Fibroblast of villous mesenchyme (primary cell): Measurements from ENCODE around the gene GTF3C6. TPM values are rescaled to one million over a fixed set of nuclear protein-coding genes. Genes with fewer than 3 reads are reported as not detected.
"Not testable (repeated sequence)": the region's sequence is repeated elsewhere in the genome, so short reads cannot be mapped to it uniquely, and the experiment has no call there.

ENCODE experiments used
- DNase-seq: peaks from one replicate; pipeline ENCODE4 v3.0.0-alpha.2; 2010; ENCODE audit warnings: low read depth
- H3K4me3 ChIP-seq: 2 replicates; pipeline ENCODE4 v1.5.1; 2011; ENCODE audit warnings: low read depth, mild to moderate bottlenecking, low read length
- total RNA-seq: library from RNA; depleted of rRNA; stranded (reverse); fragments of >200 nt; gene quantifications from 2 replicates; pipeline ENCODE4 v1.2.3, GENCODE V29; 2012
- TF ChIP-seq, protein P1 (sequence below): IDR thresholded peaks from 2 replicates; pipeline ENCODE4 v1.5.1; 2012; ENCODE audit warnings: low read depth, mild to moderate bottlenecking, low read length; ENCODE audit not compliant: insufficient read depth

Gene GTF3C6
- total RNA-seq, 1 donor: 65.2 TPM

DNA sequence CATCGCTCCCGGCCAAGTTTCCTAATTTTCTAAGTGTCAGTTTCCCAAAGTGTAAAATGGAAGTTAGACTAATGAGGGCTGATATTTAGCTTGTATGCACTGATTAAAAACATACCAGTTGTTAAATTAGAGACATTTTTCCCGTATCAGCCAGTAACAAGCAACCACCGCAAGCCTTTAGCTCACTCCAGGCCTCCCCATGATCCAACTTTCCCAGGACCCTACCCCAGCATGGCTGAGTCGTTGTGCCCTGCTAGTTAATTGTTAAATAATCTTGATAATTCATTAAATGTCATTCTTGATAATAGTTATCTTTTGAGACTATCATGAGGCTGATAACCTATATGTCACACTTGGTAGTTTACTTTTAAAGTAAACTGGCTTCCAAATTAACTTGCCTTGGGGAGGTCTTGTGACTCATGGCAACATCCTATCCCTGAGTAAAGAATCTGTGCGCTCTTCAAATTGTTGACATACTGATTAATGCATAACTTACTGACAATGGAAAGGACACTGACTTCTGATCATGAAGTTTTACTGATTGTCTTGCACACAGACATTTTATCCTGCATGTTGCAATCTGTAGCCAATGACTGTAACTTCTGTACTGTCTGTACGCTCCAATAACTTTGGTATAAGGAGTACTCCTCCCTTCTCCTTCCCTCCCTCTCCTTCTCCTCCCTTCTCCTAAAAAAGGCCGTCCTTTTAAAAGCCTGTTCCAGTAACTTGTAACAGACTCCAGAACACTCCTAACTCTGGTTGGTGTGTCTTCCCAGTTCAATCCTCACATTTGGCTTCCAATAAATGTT is 6.3 kb upstream of the GTF3C6 start:
- TF ChIP-seq, protein P1, sequence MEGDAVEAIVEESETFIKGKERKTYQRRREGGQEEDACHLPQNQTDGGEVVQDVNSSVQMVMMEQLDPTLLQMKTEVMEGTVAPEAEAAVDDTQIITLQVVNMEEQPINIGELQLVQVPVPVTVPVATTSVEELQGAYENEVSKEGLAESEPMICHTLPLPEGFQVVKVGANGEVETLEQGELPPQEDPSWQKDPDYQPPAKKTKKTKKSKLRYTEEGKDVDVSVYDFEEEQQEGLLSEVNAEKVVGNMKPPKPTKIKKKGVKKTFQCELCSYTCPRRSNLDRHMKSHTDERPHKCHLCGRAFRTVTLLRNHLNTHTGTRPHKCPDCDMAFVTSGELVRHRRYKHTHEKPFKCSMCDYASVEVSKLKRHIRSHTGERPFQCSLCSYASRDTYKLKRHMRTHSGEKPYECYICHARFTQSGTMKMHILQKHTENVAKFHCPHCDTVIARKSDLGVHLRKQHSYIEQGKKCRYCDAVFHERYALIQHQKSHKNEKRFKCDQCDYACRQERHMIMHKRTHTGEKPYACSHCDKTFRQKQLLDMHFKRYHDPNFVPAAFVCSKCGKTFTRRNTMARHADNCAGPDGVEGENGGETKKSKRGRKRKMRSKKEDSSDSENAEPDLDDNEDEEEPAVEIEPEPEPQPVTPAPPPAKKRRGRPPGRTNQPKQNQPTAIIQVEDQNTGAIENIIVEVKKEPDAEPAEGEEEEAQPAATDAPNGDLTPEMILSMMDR: no peak
- DNase-seq: peak; percentile 70
- H3K4me3 ChIP-seq: no peak overlapping the region

DNA sequence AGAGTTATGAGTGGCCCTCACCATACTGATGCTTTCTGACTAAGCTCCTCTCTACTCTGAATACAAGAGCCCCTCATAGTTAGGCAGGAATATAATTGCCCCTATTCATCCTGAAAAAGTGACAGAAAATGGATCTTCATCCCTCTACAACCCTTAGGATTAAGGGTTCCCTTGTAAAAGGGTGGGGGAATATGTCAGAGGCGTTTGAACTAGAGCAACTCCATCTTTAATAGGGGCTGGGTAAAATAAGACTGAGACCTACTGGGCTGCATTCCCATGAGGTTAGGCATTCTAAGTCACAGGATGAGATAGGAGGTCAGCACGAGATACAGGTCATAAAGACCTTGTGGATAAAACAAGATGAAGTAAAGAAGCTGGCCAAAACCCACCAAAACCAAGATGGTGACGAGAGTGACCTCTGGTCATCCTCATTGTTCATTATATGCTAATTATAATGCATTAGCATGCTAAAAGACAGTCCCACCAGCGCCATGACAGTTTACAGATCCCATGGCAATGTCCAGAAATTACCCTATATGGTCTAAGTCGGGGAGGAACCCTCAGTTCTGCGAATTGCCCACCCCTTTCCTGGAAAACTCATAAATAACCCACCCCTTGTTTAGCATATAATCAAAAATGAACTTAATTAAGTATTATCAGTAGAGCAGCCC is 4.7 kb upstream of the GTF3C6 start:
- DNase-seq: no peak
- TF ChIP-seq, protein P1: no peak
- no peak overlapping the region for H3K4me3 ChIP-seq

- no peak overlapping the region for H3K4me3 ChIP-seq
- no peak for DNase-seq
- TF ChIP-seq, protein P1: no peak
These were observed 1.5 kb downstream of the GTF3C6 start for GRCh38 chr6:110960014-110960390.

- H3K4me3 ChIP-seq, DNase-seq: not testable (repeated sequence)
These were observed 4.1 kb downstream of the GTF3C6 start for GRCh38 chr6:110962636-110963035.

GRCh38 chr6:110965629-110966229 is 7.2 kb downstream of the GTF3C6 start:
- TF ChIP-seq, protein P1: no peak

GRCh38 chr6:110968661-110969060 is 10.2 kb downstream of the GTF3C6 start:
- DNase-seq, H3K4me3 ChIP-seq: not testable (repeated sequence)

More at GRCh38 chr6:110965629-110966229, 7.2 kb downstream of the GTF3C6 start:
- DNase-seq: no peak
- H3K4me3 ChIP-seq: no peak overlapping the region

DNA sequence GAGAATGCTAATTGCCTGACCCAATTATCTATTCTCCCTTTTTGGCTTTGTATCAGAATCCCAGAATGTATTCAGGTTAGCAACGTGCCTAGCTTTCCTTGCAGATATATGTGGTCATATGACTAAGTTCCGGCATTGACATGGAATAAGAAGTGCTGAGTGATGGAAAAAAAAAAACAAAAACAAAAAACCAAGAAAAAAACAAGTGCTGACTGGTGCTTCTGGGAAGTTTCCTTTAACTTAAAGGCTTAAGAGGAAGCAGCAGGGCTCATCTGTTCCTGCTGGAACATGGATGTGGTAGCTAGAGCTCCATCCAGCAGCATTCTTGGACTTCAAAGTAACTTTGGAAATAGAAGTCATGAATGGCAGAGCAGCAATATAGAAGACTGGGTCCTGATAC is 13.0 kb downstream of the GTF3C6 start:
- TF ChIP-seq, protein P1: no peak
- H3K4me3 ChIP-seq: no peak overlapping the region
- DNase-seq: peak; percentile 22

- DNase-seq: no peak
- no peak overlapping the region for H3K4me3 ChIP-seq
- TF ChIP-seq, protein P1: no peak
These were observed 18.1 kb downstream of the GTF3C6 start for GRCh38 chr6:110976575-110976974.
